Mononuclear cell (primary cell): ENCODE results near the gene TNFRSF4. TPM values are rescaled to one million over a fixed set of nuclear protein-coding genes. Genes with fewer than 3 reads are reported as not detected.

Experiments
- H3K27me3 ChIP-seq: 2 replicates; pipeline ENCODE4 v1.6.0; 2011; ENCODE audit warnings: low read length, control low read depth; ENCODE audit not compliant: insufficient read depth
- H3K4me1 ChIP-seq: 2 replicates; pipeline ENCODE4 v1.5.1; 2011; ENCODE audit warnings: mild to moderate bottlenecking, low read length, control low read depth; ENCODE audit not compliant: insufficient read depth
- H3K4me3 ChIP-seq: 2 replicates; pipeline ENCODE4 v1.5.1; 2011; ENCODE audit warnings: mild to moderate bottlenecking, low read length, moderate library complexity
- H3K9me3 ChIP-seq: 2 replicates; pipeline ENCODE4 v1.5.1; 2011; ENCODE audit warnings: low read depth, mild to moderate bottlenecking, control low read depth, low read length
- total RNA-seq: library from RNA; depleted of rRNA; stranded (reverse); fragments of >200 nt; gene quantifications from one replicate; pipeline ENCODE4 v1.2.3, GENCODE V29; 2012

Gene TNFRSF4
- total RNA-seq, result 3.3 TPM

- Histone ChIP-seq H3K27me3 (no peaks in the 10 kb centered on the region), H3K4me1 (peaks cover 59% of the 10 kb centered on the region), H3K4me3 (peak within 1 kb of the TSS; percentile 6), H3K9me3 (no peaks in the 10 kb centered on the region)
These were observed at the start of gene TNFRSF4 for GRCh38 chr1:1213345-1214265. TNFRSF4 (minus strand) TSS chr1:1214153; CDS start chr1:1214127, 26 bp downstream.

GRCh38 chr1:1262758-1263157 is 48.8 kb upstream of the TNFRSF4 start:
- Histone ChIP-seq H3K9me3 (no peaks in the 10 kb centered on the region), H3K4me3 (no peak overlapping the region), H3K4me1 (no peaks in the 10 kb centered on the region)

GRCh38 chr1:1262071-1262470 is 48.1 kb upstream of the TNFRSF4 start:
- H3K4me3 ChIP-seq, result no peak overlapping the region
- H3K27me3 ChIP-seq, result no peaks in the 10 kb centered on the region
- no peaks in the 10 kb centered on the region for H3K9me3 ChIP-seq
- no peaks in the 10 kb centered on the region for H3K4me1 ChIP-seq

More at GRCh38 chr1:1262758-1263157, 48.8 kb upstream of the TNFRSF4 start:
- H3K27me3 ChIP-seq, result no peaks in the 10 kb centered on the region

GRCh38 chr1:1260843-1261560 is 47.0 kb upstream of the TNFRSF4 start:
- no peak overlapping the region for H3K4me3 ChIP-seq
- H3K4me1 ChIP-seq, result no peaks in the 10 kb centered on the region
- H3K9me3 ChIP-seq, result no peaks in the 10 kb centered on the region
- H3K27me3 ChIP-seq, result no peaks in the 10 kb centered on the region

- Histone ChIP-seq H3K9me3 (no peaks in the 10 kb centered on the region), H3K4me3 (no peak overlapping the region), H3K4me1 (no peaks in the 10 kb centered on the region), H3K27me3 (no peaks in the 10 kb centered on the region)
These were observed 46.1 kb upstream of the TNFRSF4 start for GRCh38 chr1:1259951-1260600.

GRCh38 chr1:1259540-1259939 is 45.6 kb upstream of the TNFRSF4 start:
- Histone ChIP-seq H3K4me3 (no peak overlapping the region), H3K27me3 (no peaks in the 10 kb centered on the region), H3K9me3 (no peaks in the 10 kb centered on the region), H3K4me1 (no peaks in the 10 kb centered on the region)

- no peak overlapping the region for H3K4me3 ChIP-seq
- no peaks in the 10 kb centered on the region for H3K9me3 ChIP-seq
- H3K4me1 ChIP-seq, result no peaks in the 10 kb centered on the region
- H3K27me3 ChIP-seq, result no peaks in the 10 kb centered on the region
These were observed 45.2 kb upstream of the TNFRSF4 start for GRCh38 chr1:1259119-1259488.

GRCh38 chr1:1256956-1257871 is 43.3 kb upstream of the TNFRSF4 start:
- Histone ChIP-seq H3K9me3 (no peaks in the 10 kb centered on the region), H3K4me3 (no peak overlapping the region), H3K4me1 (no peaks in the 10 kb centered on the region), H3K27me3 (no peaks in the 10 kb centered on the region)

- Histone ChIP-seq H3K9me3 (no peaks in the 10 kb centered on the region), H3K4me1 (peaks cover 6% of the 10 kb centered on the region), H3K4me3 (no peak overlapping the region), H3K27me3 (no peaks in the 10 kb centered on the region)
These were observed 41.7 kb upstream of the TNFRSF4 start for GRCh38 chr1:1255611-1256010.

- H3K4me3 ChIP-seq, result no peak overlapping the region
- no peaks in the 10 kb centered on the region for H3K27me3 ChIP-seq
- peaks cover 8% of the 10 kb centered on the region for H3K4me1 ChIP-seq
- H3K9me3 ChIP-seq, result no peaks in the 10 kb centered on the region
These were observed 41.1 kb upstream of the TNFRSF4 start for GRCh38 chr1:1255078-1255477.

- Histone ChIP-seq H3K4me3 (no peak overlapping the region), H3K9me3 (no peaks in the 10 kb centered on the region), H3K4me1 (peaks cover 8% of the 10 kb centered on the region), H3K27me3 (no peaks in the 10 kb centered on the region)
These were observed 40.7 kb upstream of the TNFRSF4 start for GRCh38 chr1:1254667-1254998.

GRCh38 chr1:1253972-1254666 is 40.2 kb upstream of the TNFRSF4 start:
- H3K4me3 ChIP-seq, result no peak overlapping the region
- H3K4me1 ChIP-seq, result peaks cover 8% of the 10 kb centered on the region
- H3K9me3 ChIP-seq, result no peaks in the 10 kb centered on the region
- H3K27me3 ChIP-seq, result no peaks in the 10 kb centered on the region

- H3K9me3 ChIP-seq, result no peaks in the 10 kb centered on the region
- H3K4me1 ChIP-seq, result peaks cover 8% of the 10 kb centered on the region
- no peak overlapping the region for H3K4me3 ChIP-seq
- no peaks in the 10 kb centered on the region for H3K27me3 ChIP-seq
These were observed 39.4 kb upstream of the TNFRSF4 start for GRCh38 chr1:1253314-1253713.

GRCh38 chr1:1250786-1251284 is 36.9 kb upstream of the TNFRSF4 start:
- Histone ChIP-seq H3K9me3 (no peaks in the 10 kb centered on the region), H3K27me3 (peaks cover 5% of the 10 kb centered on the region), H3K4me1 (peaks cover 8% of the 10 kb centered on the region), H3K4me3 (no peak overlapping the region)
